ENCODE measurements around the gene CIAO3. TPM values are rescaled to one million over a fixed set of nuclear protein-coding genes. Genes with fewer than 3 reads are reported as not detected.

Gene CIAO3
- total and polyA plus RNA-seq, 2 donors (not counting 1 experiment from before 2014, with no cell fraction given), result 59.4 to 68.4 TPM

DNA sequence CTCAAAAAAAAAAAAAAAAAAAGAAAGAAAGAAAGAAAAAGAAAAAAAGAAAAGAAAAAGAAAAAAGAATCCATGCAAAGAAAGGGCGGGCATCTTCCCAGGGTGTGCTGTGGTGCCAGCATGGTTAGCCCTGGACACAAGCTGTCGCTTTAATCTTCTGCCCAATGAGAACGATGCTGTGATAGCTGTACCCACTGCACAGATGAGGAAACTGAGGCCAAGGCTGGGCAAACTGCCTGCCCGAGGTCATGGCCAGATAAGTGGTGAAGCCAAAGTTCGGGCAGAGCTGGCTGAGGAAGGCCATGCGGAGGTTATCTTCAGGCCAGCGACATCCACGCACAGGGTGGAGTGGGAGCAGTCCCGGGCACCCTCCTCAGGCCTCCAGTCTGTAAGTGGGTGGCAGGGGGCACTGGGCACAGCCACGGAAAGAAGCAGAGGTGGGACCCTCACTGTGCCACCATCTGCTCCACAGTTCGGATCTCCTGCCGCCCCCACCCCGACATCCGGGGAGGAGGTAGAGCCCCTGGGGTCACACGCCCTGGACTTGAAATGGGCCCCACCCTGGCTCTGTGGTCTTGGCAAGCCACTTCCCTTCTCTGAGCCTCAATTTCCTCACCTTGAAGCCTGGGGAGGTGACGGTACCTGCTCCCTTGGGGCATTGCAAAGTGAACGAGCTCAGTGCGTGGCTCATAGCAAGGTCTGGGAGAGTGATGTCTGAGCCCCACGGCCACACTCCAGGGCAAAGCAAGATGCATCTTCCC lies 41.7 kb downstream of the CIAO3 start:
- Histone ChIP-seq H4K20me1 (ENCODE audit: control insufficient read depth, insufficient read depth, low read length, poor library complexity, severe bottlenecking) (no peaks in the 10 kb centered on the region), H3K36me3 (replicated peaks in 1 of 2; ENCODE audit: control extremely low read depth in 1 of 2, control insufficient read depth in 1 of 2, extremely low read depth in 1 of 2, insufficient read depth in 2 of 2, low read length in 1 of 2) (no peaks in the 10 kb centered on the region), H3K4me3 (ENCODE audit: control extremely low read depth in 1 of 5, extremely low read depth in 1 of 5, insufficient read depth in 1 of 5, low read depth in 2 of 5, low read length in 4 of 5) (no peak overlapping the region), H3K4me1 (ENCODE audit: control insufficient read depth in 2 of 2, insufficient read depth in 2 of 2, low read length in 2 of 2) (peaks cover 32 to 35% of the 10 kb centered on the region in 2 donors), H3K79me2 (ENCODE audit: control insufficient read depth, insufficient read depth, low read length) (no peaks in the 10 kb centered on the region), H2AFZ (ENCODE audit: insufficient read depth, low read depth, low read length, poor library complexity, severe bottlenecking) (no peak overlapping the region), H3K9ac (ENCODE audit: low read length) (no peak overlapping the region), H3K27me3 (replicated peaks in 1 of 4; ENCODE audit: control extremely low read depth in 1 of 4, control insufficient read depth in 3 of 4, insufficient read depth in 4 of 4, low read length in 3 of 4) (peaks cover 0 to 77% (median 33%) of the 10 kb centered on the region in 4 experiments), H3K9me3 (ENCODE audit: control extremely low read depth in 1 of 3, control insufficient read depth in 2 of 3, insufficient read depth in 1 of 3, low read length in 2 of 3) (peaks cover 0 to 35% (median 0%) of the 10 kb centered on the region in 3 donors), H3K27ac (ENCODE audit: low read length in 2 of 2) (no peak overlapping the region), H3K4me2 (replicated peaks; ENCODE audit: low read depth, low read length, poor library complexity, severe bottlenecking) (no peak overlapping the region)
- peaks cover 9% of the 10 kb centered on the region for H3K4me1 Mint-ChIP-seq
- peaks cover 33% of the 10 kb centered on the region for H3K27me3 Mint-ChIP-seq
- no peak overlapping the region for H3K27ac Mint-ChIP-seq
- no peak for DNase-seq
- ChIA-PET CTCF (no interaction called here), POLR2A (interaction anchor here (0.7 kb wide), 2 partner anchors 12 to 27 kb away, joined by 7 to 8 read pairs; partner anchors contain the start of gene CCDC78)
- no peak for ATAC-seq (ENCODE audit: low read depth)
- WGBS (ENCODE audit: insufficient coverage), result 75% methylated on average over 15 of the region's 19 CpGs
- intact Hi-C loops (cut with micrococcal nuclease), result no loop called here
- H3K9me3 Mint-ChIP-seq (ENCODE audit: insufficient read depth), result no peaks in the 10 kb centered on the region
- H3K4me3 Mint-ChIP-seq, result no peak overlapping the region
- TF ChIP-seq, protein P1, sequence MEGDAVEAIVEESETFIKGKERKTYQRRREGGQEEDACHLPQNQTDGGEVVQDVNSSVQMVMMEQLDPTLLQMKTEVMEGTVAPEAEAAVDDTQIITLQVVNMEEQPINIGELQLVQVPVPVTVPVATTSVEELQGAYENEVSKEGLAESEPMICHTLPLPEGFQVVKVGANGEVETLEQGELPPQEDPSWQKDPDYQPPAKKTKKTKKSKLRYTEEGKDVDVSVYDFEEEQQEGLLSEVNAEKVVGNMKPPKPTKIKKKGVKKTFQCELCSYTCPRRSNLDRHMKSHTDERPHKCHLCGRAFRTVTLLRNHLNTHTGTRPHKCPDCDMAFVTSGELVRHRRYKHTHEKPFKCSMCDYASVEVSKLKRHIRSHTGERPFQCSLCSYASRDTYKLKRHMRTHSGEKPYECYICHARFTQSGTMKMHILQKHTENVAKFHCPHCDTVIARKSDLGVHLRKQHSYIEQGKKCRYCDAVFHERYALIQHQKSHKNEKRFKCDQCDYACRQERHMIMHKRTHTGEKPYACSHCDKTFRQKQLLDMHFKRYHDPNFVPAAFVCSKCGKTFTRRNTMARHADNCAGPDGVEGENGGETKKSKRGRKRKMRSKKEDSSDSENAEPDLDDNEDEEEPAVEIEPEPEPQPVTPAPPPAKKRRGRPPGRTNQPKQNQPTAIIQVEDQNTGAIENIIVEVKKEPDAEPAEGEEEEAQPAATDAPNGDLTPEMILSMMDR (IDR thresholded peaks at IDR 0.05), result no peak
- TF ChIP-seq EZH2 (IDR thresholded peaks at IDR 0.05; ENCODE audit: borderline replicate concordance, insufficient read depth, low read depth, low read length, poor library complexity, severe bottlenecking), result no peak
